ENCODE measurements around the gene GTF2F1.

- no peak for TF ChIP-seq CTCF (IDR thresholded peaks at IDR 0.05; ENCODE audit: low read depth, low read length)
- no peak for TF ChIP-seq EZH2phosphoT487 (IDR thresholded peaks at IDR 0.05; ENCODE audit: low read depth)
Observed at GRCh38 chr19:6427131-6427530, 34.2 kb upstream of the GTF2F1 start.
